NCI-H1436 (cell line): ENCODE measurements around the gene INSYN2B.

Experiments
- DNase-seq: peaks from one replicate; lab custom pipeline; 2025; lab: John Stamatoyannopoulos, UW

INSYN2B gene

GRCh38 chr5:169889572-169889971 lies 90.7 kb downstream of the INSYN2B start:
- no peak for DNase-seq

- DNase-seq: no peak
Observed at GRCh38 chr5:169886677-169887076, 93.6 kb downstream of the INSYN2B start.

DNA sequence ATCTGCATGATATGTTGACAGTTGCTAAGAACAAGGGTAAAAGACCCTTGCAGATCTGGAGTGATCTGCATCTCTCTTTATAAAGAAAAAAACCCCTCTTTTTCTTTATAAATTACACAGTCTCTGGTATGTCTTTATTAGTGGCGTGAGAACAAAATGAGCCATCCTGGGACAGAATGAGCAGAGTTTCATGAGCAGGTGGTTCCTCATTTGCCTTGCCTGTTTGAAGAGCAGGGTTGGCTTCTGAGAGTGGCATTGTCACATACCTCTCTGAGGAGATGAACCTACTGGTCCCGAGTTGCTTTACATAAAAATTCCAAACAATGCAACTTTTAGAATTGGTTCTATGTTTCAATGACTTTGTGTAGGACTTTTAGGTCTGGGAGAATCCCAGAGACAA lies 94.3 kb downstream of the INSYN2B start:
- no peak for DNase-seq

GRCh38 chr5:169881702-169882303 lies 98.5 kb downstream of the INSYN2B start:
- no peak for DNase-seq

DNA sequence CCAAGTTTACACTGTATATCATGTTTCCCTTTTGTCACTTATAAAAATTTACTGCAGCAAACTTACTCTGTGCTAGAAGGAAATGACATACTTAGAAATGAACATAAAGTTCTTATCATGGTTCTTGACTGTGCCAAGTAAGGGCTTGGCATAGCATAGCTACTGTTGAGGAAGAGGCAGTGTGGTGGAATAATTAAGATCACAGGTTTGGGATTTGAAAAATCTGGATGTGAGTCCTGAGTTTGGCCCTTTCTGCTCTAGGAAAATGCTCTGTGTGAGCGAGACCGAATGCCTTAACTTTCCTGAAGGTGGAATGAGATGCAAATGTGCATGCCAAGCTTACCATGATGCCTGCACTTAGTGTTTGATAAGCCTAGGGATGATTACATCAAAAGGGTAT lies 99.5 kb downstream of the INSYN2B start:
- DNase-seq: no peak

DNA sequence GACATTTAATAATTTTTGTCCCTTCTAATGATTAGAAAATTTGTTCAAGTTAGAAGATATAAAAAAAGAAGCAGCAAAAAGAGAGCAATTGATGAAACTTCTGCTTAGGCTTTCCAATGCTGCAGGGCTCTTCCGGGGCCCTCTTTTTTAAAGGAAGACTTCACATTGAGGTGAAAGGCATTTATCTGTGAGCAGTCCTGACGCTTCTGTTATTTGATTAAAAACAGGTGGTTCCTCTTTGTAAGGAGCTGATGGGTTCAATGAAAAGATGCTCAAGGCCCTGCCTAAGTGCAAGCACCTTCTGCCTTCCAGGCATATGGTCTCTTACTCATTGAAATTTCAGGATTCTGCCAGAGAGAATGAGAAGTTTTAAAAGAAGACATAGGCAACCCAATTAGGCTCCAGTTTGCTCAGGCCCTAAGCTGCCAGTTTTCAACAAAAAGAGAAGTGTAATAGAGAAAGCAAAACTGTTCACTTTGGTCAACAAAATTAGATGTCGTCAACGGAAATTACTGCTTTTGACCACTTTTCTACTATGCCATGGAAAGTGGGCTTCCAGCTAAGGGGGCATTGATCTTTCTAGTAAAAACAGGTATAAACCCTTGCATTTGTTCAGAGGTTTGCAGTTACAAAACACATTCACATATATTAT lies 100.2 kb downstream of the INSYN2B start:
- DNase-seq: no peak

- DNase-seq: no peak
Observed at GRCh38 chr5:169876386-169876785, 103.9 kb downstream of the INSYN2B start.

DNA sequence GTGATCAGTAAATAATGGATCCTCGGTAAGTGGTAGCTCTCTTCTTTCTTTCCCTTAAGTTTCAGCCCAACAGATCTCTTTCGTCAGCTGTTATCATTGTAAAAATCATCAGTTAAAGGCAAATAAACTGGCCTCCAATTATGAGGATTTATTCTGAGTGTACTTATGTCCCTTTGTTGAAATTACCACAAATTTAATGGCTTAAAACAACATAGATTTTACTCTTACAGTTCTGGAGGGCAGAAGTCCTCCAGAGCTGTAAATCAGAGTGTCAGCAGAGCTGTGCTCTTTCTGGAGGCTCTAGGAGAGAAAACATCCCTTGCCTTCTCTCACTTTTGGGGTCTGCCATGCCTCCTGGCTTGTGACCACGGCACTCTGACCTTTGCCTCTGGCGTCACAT lies 104.6 kb downstream of the INSYN2B start:
- no peak for DNase-seq

- no peak for DNase-seq
Observed at GRCh38 chr5:169875091-169875728, 105.1 kb downstream of the INSYN2B start.

- DNase-seq: no peak
Observed at GRCh38 chr5:169874621-169875020, 105.7 kb downstream of the INSYN2B start.

GRCh38 chr5:169873642-169874041 lies 106.7 kb downstream of the INSYN2B start:
- no peak for DNase-seq

DNA sequence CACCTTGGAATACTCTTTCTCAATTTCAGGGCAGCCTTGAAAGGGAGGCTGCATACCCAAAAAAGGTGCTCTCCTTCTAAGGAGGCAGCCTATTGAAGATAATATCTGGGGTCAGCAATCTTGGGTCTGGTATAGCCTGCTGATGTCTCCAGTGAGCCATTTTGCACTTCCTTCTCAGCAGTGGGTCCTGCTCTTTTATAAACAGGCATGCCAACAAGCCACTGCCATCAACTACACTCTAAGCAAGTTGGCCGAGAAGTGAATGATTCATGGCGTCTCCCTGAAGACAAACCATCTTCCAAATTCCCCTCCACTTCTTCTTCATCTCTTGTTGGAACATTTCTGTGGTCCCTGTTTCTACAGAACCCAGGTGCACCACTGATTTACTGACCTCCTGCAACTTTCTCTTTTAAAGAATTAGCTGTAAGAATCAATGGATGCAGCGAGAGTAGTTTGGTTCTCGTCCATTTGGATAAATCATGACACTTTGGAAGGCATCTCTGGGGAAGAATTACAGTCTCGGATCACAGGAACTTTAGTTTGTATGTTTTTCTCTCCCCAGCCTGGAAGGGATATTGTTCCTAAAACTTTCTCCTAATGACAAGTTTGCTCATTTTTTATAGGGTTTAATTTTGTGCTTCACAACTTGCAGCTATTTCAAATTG lies 108.3 kb downstream of the INSYN2B start:
- no peak for DNase-seq

DNA sequence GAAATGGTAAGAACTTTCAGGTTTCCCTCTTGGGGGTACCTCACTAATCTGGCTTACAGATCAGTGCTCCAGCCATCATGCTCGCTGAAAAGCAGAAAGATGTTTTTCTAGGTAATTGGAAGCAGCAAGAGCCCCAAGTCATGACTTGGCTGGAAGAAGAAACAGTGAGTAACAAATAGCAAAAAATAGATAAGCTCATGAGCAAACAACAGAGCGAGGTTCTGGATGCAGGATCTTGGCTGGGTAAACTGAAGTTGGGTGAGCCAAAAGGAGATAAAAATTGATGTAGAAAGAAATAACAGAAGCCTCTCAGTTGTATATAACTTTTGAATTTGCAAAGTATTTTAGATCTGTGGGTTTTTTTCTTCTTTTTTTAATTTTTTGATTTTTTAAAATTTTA lies 110.1 kb downstream of the INSYN2B start:
- DNase-seq: no peak

DNA sequence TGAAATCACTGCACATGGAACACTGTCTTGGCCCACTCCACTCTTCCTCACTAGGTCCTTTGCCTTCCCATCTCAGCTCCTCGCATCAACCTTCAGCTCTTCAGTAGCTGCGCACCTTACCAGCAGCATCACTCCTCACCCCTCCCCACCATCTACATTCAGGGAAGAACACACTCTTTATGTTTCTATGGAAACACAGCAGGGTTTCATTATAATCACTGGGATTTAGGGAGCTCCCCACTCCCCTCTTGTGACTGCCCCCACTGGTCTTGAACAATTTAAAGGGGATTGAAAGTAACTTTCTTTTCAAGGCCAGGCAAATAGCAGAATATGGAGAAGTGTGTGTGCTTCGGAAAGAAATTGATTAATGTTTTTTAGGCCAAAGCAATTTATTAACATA lies 111.2 kb downstream of the INSYN2B start:
- no peak for DNase-seq

DNA sequence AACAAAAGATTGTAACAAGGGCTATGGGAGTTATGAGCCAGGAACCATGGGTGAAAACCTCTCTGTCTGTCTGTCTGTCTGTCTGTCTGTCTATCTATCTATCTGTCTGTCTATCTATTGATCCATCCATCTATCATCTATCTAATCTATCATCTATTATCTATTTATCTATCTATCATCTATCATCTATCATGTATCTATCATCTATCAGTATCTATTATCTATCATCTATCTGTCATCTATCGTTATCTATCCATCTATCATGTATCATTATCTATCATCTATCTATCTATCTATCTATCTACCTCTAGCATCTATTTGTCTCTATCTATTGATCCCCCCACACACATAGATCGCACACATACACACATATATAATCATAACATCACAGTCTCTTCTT lies 112.9 kb downstream of the INSYN2B start:
- DNase-seq: no peak

DNA sequence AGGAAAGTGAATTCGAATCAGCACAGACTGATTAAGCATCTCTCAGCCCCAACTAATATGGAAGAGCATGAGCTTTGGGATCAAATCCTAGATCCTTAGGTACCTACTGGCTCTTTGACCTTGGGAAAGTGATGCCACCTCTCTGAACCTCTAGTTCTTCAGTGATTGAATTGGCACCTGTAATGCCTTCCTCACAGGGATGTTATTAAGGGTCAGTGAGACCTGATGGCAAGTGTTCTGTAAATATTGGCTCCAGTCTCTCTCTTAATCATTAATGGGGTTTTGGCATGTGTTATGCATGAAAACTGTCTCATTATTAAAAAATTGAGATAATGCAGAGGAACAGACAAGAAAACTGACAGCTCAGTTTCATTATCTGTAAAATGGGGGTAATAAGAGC lies 115.8 kb downstream of the INSYN2B start:
- no peak for DNase-seq

- DNase-seq: no peak
Observed at GRCh38 chr5:169862391-169862811, 117.9 kb downstream of the INSYN2B start.

GRCh38 chr5:169861934-169862333 lies 118.4 kb downstream of the INSYN2B start:
- no peak for DNase-seq

DNA sequence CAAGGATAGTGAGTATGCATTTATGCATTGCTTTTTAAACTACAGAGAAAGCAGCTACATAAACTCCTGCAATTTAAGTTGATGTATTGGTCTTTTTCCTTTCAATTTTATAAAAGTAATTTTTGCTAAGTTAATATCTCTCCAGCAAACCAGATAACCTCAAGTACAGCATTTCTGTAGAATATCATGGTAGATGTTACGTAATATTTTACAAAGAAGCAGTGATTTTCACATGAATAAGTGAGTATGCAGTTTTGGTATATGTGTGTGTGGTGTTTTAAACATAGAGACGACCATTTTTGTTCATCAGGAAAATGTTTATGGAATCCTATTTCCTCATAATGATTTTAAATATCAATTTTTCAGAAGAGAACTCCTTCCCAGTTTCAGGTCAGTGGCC lies 118.9 kb downstream of the INSYN2B start:
- no peak for DNase-seq

- DNase-seq: no peak
Observed at GRCh38 chr5:169860585-169860984, 119.7 kb downstream of the INSYN2B start.

- DNase-seq: no peak
Observed at GRCh38 chr5:169856571-169856970, 123.7 kb downstream of the INSYN2B start.

DNA sequence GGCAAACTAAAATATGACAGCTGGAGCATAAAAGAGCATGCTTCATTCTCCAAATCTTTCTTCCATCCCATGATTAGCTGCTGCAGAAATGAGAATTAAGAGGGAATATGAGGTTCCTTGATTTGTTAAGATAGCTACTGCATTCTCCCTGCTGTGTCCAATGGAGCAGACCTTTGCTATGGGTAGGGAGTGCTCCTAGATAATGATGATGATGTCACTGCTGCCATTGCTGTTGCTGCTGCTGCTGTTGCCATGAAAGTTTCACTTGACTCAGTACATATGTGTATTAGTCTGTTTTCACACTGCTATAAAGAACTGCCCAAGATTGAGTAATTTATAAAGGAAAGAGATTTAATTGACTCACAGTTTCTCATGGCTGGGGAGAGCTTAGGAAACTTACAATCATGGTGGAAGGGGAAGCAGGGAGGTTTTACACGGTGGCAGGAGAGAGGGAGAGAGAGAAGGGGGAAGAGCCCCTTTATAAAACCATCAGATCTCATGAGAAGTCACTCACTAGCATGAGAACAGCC lies 128.9 kb downstream of the INSYN2B start:
- DNase-seq: no peak

DNA sequence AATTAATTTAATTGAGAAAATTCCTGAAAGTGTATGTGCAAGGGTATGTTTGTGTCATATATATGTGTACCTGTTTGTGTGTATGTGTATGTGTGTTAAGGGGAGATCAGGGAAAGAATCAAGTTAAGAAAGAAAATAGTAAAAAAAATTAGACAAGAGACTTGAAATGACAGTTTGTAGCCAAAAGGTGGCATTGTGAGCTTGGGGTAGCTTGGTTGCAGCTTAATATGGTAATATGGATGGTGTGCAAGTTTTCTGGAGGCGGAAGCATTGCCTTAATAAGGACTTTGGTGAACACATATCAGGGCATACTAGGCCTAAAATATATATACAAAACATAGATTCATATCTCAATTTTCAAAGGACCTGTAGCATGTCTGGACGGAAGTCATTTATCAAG lies 129.9 kb downstream of the INSYN2B start:
- DNase-seq: no peak
